HG02642 (cell line): ENCODE results near the gene GGT6.

Source experiments
- ATAC-seq: cut with Tn5 transposase; IDR thresholded peaks from one replicate; pipeline ENCODE4 v1.9.1; 2021; ENCODE audit warnings: mild to moderate bottlenecking; ENCODE audit not compliant: unreplicated experiment, poor library complexity

GGT6 gene

DNA sequence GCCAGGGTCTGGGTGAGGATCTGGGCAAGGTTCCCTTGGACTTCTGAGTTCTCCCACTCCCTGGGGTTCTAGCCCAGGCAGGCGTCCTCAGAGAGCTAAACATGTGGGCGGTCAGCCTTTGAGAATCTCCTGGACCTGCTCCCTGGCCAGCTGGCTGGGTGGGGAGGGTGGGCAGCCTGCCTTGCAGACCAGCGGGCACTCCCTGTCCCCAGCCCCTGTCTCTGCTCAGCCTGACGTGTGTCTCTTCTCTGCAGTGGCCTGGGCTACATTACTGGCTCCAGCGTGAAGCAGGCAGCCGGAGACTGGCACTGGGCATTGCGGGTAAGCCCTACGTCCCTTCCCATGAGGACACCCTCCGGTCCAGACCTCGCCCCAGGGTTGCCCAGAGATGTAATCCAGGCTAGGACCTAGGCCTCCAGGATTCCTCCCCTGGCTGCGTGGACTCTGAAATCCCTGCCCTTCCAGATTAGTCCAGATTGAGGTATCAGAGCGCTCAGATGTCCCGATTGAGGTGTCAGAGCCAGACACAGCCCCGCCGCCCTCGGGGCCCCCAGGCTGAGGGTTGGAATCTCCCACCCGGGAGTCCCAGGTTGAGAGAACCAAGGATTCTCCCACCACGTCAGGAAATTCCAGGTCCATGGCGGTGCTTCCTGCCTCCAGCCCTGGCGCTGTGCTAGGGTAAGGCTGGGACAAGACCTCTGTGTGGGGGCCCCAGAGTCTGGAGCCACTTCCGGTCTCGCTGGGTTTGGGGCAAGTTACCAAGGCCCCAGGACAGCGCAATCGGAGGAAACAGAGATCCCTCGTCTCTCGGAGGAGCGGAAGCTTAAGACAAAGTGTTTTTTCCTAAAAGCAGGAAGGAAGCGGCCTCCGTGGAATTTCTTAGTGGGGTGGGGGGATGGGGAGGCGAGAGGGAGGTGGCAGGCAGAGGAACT, 29.3 kb downstream of the GGT6 start:
- no peak for ATAC-seq

DNA sequence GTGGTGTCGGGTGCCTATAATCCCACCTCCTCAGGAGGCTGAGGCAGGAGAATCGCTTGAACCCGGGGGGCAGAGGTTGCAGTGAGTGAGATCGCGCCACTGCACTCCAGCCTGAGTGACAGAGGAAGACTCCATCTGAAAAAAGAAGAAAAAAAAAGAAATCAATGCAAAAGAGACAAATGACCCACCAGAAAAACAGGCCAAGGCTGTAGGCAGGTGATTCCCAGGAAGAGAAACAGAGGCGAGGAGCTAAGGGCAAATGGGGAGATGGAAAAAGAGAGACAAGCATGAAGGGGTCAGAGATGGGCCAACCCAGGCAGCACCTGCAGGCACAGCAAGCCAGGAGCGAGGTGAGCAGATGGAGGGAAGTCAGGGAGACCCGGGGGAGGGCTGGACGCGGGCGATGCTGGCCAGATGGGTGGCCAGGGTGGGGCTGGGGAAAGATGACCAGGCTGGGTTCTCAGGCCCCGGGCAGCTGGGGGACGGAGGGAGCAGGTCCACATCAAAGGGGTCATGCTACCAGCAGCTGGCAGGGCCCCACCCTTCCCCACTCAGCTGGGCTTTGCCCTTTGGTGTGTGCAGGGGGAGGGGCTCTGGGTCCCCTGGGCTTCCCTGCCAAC, 30.7 kb downstream of the GGT6 start:
- no peak for ATAC-seq

DNA sequence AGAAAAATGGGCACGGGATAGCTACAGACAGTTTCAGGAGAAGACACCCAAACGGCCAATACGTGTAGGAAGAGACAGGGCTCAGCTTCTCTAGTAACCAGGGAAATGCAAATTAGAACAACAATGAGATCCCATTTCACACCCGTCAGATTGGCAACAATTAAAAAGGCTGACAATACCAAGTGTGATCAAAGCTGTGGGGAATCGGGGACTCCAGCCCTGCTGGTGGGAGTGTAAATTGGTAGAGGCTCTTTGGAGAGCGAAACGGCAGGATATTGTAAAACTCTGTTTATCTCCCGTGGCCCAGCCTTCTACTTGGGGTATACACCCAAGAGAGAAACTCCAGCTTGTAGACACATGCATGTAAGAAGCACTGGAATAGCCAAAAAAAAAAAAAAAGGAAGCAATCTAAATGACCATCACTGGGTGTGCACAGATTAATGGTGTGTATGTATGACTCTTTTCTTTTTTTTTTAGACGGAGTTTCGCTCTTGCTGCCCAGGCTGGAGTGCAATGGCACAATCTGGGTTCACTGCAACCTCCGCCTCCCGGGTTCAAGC, 32.7 kb downstream of the GGT6 start:
- no peak for ATAC-seq

DNA sequence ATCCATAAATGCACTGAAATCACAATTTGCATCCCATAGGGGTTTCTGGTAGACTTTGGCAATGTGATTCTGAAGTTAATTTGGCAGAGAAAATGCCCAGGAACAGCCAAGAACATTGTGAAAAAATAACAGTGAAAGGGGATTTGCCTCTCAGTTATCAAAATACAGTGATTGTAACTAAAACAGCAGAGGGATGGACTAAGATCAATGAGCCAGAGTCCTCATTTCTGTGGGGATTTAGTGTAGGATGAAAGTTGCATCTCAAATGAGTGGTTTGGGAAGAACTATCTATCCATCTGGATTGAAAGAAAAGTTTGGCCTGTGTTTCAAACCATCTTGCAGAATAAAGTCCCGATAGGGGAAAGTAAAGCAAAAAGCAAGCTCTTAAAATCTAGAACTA, 33.2 kb downstream of the GGT6 start:
- ATAC-seq, result no peak

DNA sequence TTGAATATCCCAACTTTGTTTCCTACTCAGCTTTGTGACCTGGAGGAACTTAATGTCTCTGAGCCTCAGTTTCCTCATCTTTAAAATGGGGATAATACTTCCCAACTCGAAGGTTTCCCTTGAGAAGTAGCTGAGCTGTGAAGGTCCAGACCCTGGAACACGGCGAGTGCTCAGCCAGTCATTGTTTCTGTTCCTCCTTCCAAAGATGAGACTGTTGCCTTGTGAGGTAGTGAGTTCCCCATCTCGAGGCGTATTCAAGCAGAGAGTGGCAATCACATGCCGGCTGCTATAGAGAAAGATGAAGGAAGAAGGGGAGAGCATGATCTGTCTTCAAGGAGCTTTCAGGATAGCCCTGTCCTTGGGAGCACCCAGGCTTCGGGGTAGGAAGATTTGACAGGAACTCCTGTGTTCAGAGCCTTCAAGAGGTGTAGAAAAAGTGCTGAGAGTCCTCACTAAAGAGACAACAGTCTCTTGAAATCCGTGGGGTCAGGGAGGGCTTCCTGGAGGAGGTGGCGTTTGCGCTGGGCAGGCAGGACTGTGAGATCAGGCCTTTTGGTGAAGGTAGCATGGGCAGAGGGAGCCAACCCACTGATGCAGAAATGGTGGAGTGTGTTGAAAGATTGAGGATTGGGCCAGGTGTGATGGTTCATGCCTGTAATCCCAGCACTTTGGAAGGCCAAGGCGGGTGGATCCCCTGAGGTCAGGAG, 34.5 kb downstream of the GGT6 start:
- no peak for ATAC-seq

DNA sequence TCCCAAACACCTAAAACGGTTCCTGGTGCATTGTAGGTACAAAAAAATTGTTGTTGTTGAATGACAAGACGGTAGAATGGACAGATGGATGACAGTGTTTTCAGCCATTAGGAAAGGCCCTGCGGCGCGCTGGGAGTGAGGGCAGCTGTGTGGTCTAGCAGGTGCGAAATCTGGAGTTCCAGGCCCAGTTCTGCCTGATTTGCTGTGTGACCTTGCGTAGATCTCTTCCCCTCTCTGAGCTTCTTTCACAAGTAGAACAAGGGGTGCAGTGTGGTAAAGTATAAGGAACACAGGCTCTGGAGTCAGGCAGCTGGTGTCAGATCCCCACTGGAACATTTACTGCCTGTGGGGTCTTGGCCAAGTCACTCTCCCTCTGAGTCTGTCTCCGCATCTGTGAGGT, 36.4 kb downstream of the GGT6 start:
- ATAC-seq, result no peak

DNA sequence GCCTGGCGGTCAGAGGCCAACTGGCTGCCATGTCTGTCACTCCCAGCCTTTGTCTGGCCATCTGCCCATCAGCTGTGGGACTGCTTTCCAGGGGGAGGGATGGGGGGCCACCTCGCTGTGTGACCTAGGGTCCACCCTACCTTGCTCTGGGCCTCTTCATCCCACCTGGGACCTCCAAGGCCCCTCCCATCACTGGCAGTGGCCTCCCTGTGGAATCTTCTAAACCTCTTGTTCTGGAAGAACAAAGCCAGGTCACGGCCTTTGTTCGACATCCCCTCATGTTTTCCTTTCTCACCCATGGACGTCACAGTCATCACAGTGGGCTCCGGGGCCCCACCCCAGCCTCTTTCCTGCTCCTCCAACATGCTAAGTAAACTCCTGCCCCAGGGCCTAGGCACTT, 37.7 kb downstream of the GGT6 start:
- no peak for ATAC-seq

DNA sequence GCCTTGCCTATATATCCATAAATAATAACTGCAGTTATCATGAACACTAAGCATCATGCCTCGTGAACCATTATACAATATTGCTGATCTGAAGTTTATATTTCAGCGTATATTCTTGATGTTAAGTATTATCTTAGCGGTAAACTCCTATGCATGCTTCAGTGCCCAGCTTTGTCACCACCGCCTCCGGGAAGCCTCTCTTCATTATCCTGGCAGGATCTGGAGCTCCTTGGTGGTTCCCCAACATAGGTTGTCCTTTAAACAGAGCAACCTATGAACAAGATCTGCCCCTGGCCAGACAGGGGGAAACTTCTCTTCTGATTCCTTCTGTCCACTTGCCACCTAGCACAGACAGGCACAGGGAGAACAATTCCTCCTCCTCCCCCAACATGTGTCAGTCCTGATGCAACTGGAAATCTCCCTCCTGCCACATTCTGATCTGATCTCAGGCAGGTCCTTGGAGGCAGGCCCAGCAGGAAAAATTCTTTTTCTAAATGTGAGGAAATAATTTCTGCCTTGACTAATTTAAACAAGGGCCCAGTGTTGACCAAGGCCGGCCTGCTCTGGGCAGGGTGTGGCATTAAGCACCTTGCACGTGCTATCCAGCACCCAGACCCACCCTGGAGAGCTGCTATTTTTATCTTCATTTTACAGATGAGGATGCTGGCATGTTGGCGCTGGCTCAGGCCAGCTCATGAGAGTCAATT, 39.3 kb downstream of the GGT6 start:
- no peak for ATAC-seq

DNA sequence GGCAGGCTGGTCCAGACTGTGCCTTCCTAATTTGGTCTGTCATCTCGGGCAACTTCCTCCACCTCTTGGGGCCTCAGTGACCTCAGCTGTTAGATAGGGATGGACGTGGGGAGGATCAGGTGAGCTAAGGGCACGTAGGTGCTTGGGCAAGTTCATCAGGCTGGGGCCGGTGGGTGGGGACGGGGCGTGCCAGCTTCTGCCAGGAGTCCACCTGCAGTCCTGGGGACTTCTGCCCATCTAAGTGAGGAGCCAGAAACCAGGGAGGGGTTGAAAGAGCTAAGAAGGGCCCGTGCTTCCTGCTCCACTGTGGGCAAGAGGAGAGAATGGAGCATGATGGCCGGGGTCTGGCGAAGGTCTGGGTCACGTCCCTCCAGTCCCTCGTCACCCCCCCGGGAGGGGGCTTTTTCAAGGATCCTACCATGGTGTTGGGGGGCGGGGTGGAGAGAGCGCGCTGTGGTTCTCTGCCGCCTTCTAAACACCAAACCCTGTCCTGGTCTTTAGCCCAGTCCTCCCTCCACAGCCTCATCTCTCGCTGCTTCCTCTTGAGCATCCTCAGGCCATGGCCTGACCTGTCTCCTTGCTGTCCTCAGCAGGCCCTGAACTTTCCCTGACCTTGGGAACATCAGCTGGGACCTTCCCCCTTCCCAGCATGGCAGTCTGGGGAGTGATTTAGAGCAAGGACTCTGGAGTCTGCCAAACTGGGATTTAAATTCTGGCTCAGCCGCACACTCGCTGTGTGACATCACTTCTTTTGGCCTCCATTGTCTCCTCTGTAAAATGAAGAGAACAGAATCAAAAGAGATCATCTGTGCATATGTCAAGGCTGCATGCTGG, 40.1 kb downstream of the GGT6 start:
- no peak for ATAC-seq

DNA sequence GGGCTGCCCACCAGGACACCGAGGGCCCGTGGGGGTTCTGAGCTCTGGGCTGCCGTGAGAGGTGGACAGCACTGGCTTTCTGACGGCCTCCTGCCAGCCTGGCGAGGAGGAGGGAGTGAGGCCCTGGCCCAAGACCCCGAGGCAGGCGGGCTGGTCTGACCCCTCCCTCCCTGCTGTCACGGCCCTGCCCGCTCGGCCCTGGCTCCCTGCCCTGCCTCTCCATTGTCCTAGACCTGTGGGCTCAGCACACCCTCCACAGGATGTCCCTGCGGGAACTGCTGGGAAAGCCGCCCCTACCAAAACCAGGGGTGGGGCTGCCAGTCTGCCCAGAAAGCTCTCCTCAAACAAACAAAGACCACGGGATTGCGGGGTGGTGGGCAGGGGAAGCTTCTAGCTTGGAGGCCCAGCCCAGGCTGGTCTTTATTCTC, 41.0 kb downstream of the GGT6 start:
- ATAC-seq, result no peak

DNA sequence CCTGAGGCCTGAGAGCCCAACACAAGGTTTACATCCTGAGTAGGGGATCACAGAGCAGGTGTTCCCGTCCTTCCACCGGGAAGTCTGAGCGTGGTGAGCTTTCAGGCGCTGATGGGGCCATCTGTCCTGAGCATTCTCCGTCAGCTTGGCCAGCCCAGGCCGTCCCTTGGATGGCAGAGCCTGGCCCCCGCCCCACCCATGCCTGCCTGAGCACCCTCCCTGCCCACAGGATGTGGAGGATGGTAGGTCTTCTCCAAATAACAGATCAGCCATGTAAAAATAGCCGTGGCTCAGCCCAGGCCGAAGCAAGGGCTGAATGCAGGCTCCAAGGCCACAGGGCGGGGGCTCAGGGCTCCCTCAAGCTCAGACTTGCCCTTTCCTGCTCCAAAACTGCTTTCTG, 41.5 kb downstream of the GGT6 start:
- ATAC-seq, result no peak

DNA sequence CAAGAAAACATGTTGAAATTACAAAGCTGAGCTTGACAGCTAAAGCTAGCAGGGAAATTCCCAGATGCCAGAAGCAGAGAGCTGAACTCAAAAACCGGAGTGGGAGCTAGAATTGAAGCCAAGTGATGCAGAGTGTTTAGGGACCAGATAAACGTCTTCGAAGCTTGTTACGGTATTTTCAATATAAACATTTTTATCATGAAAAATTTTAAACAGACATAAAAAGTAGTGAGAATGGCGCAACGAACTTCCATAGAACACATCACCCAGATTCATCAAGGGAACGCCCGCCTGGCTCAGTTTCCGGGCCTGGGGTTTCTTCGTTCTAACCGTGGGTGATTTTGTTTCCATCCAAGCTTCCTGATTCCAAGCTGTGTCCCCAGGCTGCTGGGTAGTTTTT, 43.6 kb downstream of the GGT6 start:
- no peak for ATAC-seq

DNA sequence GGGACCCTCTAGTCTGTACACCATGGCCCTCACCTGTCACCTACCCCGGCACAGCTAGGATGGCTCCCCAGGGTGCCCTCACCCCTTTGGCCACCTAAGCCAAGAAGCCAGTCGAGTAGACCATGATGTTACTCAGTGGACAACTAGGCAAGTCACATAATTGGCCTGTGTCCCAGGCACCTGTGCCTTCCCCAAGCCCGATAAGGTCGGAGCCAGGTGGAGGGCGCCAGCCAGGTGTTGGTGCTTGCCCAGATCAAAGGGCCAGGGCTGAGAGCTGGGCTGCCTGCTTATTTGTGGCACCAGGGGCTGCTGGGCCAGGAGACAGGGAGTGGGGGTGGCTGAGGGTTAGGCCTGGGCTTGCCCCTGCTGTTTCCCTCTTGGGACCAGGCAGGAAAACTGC, 44.9 kb downstream of the GGT6 start:
- no peak for ATAC-seq

DNA sequence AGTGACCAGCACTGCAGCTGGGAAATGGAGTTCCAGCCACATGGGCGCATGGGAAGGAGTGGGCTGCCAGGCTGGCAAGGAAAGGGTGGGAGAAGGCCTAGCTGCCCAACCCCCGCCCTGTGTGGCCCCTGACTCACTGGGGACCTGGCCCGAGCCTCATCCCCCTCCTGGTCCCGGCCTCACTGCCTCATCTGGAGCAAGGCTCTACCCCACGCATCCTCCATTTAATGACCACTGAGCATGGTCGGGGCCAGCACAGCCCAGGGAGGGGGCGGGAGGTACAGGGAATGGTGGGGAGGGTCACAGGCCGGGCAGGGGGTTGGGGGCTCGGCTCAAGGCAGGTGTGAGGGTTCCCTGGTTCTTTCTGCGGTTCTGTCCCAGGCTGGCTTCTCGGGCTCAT, 45.6 kb downstream of the GGT6 start:
- no peak for ATAC-seq

DNA sequence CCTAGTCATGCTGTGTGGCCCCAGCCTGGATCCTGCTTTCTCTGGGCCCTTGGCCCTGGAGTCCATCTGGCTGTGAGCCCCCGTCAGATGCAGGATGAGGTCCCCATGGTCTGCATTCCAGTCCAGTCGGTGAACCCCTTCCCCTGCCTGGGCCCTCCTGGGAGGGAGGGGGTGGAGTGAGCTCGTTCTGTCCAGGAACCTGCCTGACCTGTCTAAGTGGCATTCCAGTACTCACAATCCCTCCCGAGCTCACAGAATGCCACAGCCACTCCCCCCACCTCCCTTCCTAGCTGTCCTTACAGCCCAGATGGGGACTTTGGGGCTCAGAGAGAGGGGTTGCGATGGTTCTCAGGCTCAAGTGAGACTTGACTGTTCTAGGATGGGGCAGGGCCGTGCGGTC, 46.2 kb downstream of the GGT6 start:
- no peak for ATAC-seq

DNA sequence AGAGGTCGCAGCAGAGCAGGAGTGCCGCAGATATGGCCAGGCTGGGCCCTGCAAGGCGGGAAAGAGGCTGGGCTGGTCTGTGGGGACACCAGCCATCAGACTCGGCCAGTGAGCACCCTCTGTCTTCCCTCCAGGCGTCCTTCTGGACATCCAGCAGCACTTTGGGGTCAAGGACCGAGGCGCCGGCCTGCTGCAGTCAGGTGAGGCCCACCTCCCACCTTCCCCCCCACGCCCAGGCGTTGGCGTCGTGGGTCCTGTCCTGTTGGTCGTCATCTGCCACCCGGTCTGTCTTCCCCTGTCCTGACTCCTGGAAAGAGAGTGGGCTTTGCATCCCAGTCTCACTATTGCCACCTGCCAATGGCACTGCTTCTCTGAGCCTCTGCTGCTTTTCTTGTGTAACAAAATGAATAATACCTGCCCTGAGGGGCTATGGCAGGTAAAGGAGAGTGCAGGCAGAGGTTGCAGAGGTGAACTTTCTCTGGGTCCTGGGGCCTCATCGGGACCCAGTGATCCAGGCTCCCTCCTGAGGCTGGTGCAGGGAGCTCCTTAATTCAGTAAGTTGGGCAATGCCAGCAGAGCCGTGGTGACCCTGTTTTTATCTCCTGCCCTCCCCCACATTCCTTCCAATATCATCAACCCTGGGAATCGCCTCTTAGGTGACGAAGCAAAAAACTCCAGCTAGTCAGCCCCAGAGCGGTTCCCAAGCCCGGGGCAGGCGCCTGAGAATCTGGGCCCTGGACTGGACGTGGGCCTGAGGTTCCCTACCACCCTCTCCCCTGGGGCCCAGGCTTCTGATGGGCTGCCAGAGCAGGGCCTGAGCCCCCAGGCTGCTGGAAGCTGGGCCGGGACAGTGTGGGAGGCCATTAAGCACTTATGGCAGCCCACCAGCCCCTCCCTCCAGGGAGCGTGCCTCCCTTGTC, 47.0 kb downstream of the GGT6 start:
- no peak for ATAC-seq

DNA sequence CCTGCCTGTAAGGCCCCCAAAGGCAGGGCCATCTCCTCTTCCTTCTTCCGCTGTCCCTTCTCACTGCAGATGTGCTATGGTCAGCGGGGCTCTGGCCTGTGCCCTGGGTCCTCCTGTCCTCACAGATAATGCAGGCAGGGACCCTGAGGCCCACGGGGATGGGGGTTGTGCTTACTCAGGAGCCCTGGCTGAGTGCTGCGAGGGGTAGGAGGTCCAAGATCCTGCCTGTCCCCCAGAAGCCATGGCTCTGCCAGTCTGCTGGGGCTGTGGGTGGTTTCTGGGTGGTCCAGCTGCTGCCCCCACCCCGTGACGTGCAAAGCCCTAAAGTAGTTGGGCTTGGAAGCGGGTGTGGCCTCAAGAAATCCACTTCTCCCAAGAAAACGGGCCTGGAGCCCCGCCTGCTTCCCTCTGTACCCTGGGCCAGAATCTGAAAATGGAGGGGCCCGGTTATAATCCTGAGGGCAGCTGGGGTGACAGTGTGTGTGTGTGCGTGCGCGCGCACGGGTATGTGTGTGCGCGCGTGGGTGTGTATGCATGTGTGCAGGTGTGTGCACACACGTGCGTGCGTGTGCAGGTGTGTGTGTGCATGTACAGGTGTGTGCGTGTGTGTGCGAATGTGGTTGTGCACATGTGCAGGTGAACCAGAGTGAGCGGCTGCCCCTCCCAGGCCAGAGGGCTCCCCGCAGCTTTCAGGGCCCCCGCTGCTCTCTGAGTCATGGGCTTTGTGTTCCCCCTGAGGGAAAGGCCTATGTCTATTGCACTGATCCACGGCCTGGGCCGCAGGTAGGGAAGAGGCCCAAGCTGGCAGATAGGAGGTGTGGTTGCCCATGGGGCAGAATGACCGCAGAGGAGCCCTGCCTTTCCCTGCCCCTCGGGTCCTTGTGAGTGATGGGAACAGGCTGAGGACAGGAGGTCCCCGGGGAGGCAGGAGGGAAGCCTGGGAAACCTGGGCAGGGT, 47.9 kb downstream of the GGT6 start:
- ATAC-seq, result no peak
